Measurements from ENCODE around the gene DNAH5. TPM values are rescaled to one million over a fixed set of nuclear protein-coding genes. Genes with fewer than 3 reads are reported as not detected.

Gene DNAH5
- total and polyA plus RNA-seq, 2 of the 8 experiments (the other 6 are each of a cell fraction or from before 2014, with no cell fraction given): 0.30 to 0.73 TPM

DNA sequence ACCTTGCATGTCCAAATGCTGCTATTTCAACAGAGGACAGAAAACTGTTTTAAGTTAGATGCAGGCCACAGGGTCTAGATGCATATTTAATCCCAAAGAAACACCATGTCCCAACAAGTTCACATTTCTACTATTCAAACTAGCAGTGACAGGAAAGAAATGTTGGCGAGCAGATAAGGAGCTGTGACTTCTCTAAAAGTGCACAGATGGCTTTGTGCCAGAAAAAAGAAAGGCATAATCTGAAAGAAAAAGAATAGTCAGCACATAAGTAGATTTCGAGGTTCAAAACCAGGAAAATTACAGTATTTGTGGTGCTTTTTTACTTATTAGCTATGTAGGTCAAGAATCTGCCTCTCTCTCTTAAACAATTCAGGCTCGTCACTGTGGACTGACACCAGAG is 178.3 kb downstream of the DNAH5 start (continued):
- TF ChIP-seq GTF2F1 (IDR thresholded peaks at IDR 0.05; ENCODE audit: borderline replicate concordance, low read depth, low read length): no peak
- no peak for TF ChIP-seq POLR2AphosphoS5 (IDR thresholded peaks at IDR 0.05; ENCODE audit: low read depth, low read length)
- no peak for TF ChIP-seq SUZ12 (IDR thresholded peaks at IDR 0.05; ENCODE audit: low read length)

All from H1 (cell line).